Measurements from ENCODE around the gene IGSF11.
"Not testable (repeated sequence)": the region's sequence is repeated elsewhere in the genome, so short reads cannot be mapped to it uniquely, and the experiment has no call there.

Gene IGSF11, protein sequence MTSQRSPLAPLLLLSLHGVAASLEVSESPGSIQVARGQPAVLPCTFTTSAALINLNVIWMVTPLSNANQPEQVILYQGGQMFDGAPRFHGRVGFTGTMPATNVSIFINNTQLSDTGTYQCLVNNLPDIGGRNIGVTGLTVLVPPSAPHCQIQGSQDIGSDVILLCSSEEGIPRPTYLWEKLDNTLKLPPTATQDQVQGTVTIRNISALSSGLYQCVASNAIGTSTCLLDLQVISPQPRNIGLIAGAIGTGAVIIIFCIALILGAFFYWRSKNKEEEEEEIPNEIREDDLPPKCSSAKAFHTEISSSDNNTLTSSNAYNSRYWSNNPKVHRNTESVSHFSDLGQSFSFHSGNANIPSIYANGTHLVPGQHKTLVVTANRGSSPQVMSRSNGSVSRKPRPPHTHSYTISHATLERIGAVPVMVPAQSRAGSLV

GRCh38 chr3:119034256-119035013 is at the start of gene IGSF11:
Gene IGSF11, minus strand, starts transcription at chr3:119034846. Its CDS starts 264 bp downstream, at chr3:119034582.
- Histone ChIP-seq H3K9me3 (ENCODE audit: control insufficient read depth in 2 of 2, low read length in 2 of 2) (no peaks in the 10 kb centered on the region), H3K36me3 (ENCODE audit: control insufficient read depth in 2 of 2, insufficient read depth in 2 of 2, low read length in 2 of 2) (no peaks in the 10 kb centered on the region), H3K9ac (ENCODE audit: low read length in 2 of 2) (peak within 1 kb of the TSS; percentile 56 to 66), H3K27me3 (ENCODE audit: control insufficient read depth in 1 of 2, insufficient read depth in 2 of 2, low read length in 2 of 2) (peaks cover 2% of the 10 kb centered on the region in 2 donors), H3K4me3 (ENCODE audit: low read length in 2 of 2) (peak within 1 kb of the TSS; percentile 74 to 84), H3K27ac (ENCODE audit: low read length) (peak within 1 kb of the TSS; percentile 26), H3K4me1 (ENCODE audit: control insufficient read depth, insufficient read depth, low read length) (peaks cover 2% of the 10 kb centered on the region)

DNA sequence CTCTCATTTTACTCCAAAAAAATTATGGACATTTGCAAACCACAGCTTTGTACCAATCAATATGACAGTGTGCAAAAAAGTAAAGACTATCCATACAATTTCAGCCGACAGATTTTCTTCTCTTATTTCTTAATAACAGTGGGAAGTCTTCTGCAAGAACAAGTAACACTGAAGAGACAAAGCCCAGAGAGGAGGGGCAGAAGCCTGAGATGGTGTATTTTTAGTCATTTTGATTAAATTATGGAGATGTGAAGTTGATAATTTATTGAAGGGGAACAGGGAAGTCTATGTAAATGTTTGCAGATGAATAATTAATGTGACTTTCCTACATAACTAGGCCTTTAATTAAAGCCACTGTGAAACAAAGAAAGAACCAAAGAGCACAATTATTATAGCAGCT is 45.7 kb upstream of the IGSF11 start:
- H3K36me3 ChIP-seq (ENCODE audit: control insufficient read depth in 2 of 2, insufficient read depth in 2 of 2, low read length in 2 of 2), result no peaks in the 10 kb centered on the region
- no peak overlapping the region for H3K27ac ChIP-seq (ENCODE audit: low read length)
- H3K9me3 ChIP-seq (ENCODE audit: control insufficient read depth in 2 of 2, low read length in 2 of 2), result no peaks in the 10 kb centered on the region
- H3K27me3 ChIP-seq (ENCODE audit: control insufficient read depth in 1 of 2, insufficient read depth in 2 of 2, low read length in 2 of 2), result peaks cover 0 to 3% of the 10 kb centered on the region in 2 donors
- H3K4me3 ChIP-seq (ENCODE audit: low read length in 2 of 2), result no peak overlapping the region
- H3K4me1 ChIP-seq (ENCODE audit: control insufficient read depth, insufficient read depth, low read length), result no peaks in the 10 kb centered on the region
- H3K9ac ChIP-seq (ENCODE audit: low read length in 2 of 2), result no peak overlapping the region

DNA sequence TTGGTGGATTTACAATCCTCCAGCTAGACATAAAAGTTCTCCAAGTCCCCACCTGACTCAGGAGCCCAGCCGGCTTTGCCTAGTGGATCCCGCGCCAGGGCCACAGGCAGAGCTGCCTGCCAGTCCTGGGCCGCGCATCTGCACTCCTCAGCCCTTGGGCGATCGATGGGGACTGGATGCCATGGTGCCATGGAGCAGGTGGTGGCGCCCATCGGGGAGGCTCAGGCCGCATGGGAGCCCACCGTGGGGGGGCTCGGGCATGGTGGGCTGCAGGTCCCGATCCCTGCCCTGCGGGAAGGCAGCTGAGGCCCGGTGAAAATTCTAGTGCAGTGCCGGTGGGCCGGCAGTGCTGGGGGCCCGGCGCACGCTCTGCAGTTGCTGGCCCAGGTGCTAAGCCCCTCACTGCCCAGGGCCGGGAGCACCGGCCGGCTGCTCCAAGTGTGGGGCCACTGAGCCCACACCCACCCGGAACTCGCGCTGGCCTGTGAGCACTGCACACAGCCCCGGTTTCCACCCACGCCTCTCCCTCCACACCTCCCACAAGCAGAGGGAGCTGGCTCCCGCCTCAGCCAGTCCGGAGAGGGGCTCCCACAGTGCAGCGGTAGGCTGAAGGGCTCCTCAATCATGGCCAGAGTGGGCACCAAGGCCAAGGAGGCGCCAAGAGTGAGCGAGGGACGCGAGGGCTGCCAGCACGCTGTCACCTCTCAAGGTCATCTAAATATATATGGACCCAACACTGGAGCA is 38.8 kb upstream of the IGSF11 start:
- no peak overlapping the region for H3K4me3 ChIP-seq (ENCODE audit: low read length in 2 of 2)
- H3K27ac ChIP-seq (ENCODE audit: low read length), result no peak overlapping the region
- no peaks in the 10 kb centered on the region for H3K4me1 ChIP-seq (ENCODE audit: control insufficient read depth, insufficient read depth, low read length)
- no peak overlapping the region for H3K9ac ChIP-seq (ENCODE audit: low read length in 2 of 2)
- H3K27me3 ChIP-seq (ENCODE audit: control insufficient read depth in 1 of 2, insufficient read depth in 2 of 2, low read length in 2 of 2), result no peaks in the 10 kb centered on the region
- no peaks in the 10 kb centered on the region for H3K9me3 ChIP-seq (ENCODE audit: control insufficient read depth in 2 of 2, low read length in 2 of 2)
- no peaks in the 10 kb centered on the region for H3K36me3 ChIP-seq (ENCODE audit: control insufficient read depth in 2 of 2, insufficient read depth in 2 of 2, low read length in 2 of 2)

GRCh38 chr3:119072451-119072850 is 37.8 kb upstream of the IGSF11 start:
- H3K4me3 ChIP-seq (ENCODE audit: low read length in 2 of 2); H3K27me3 ChIP-seq (ENCODE audit: control insufficient read depth in 1 of 2, insufficient read depth in 2 of 2, low read length in 2 of 2); H3K4me1 ChIP-seq (ENCODE audit: control insufficient read depth, insufficient read depth, low read length); H3K36me3 ChIP-seq (ENCODE audit: control insufficient read depth in 2 of 2, insufficient read depth in 2 of 2, low read length in 2 of 2); H3K9me3 ChIP-seq (ENCODE audit: control insufficient read depth in 2 of 2, low read length in 2 of 2); H3K9ac ChIP-seq (ENCODE audit: low read length in 2 of 2); H3K27ac ChIP-seq (ENCODE audit: low read length): not testable (repeated sequence)

GRCh38 chr3:119069725-119070124 is 35.1 kb upstream of the IGSF11 start:
- no peaks in the 10 kb centered on the region for H3K9me3 ChIP-seq (ENCODE audit: control insufficient read depth in 2 of 2, low read length in 2 of 2)
- no peak overlapping the region for H3K9ac ChIP-seq (ENCODE audit: low read length in 2 of 2)
- no peaks in the 10 kb centered on the region for H3K4me1 ChIP-seq (ENCODE audit: control insufficient read depth, insufficient read depth, low read length)
- H3K27me3 ChIP-seq (ENCODE audit: control insufficient read depth in 1 of 2, insufficient read depth in 2 of 2, low read length in 2 of 2), result no peaks in the 10 kb centered on the region
- no peaks in the 10 kb centered on the region for H3K36me3 ChIP-seq (ENCODE audit: control insufficient read depth in 2 of 2, insufficient read depth in 2 of 2, low read length in 2 of 2)
- H3K27ac ChIP-seq (ENCODE audit: low read length), result no peak overlapping the region
- H3K4me3 ChIP-seq (ENCODE audit: low read length in 2 of 2), result no peak overlapping the region

DNA sequence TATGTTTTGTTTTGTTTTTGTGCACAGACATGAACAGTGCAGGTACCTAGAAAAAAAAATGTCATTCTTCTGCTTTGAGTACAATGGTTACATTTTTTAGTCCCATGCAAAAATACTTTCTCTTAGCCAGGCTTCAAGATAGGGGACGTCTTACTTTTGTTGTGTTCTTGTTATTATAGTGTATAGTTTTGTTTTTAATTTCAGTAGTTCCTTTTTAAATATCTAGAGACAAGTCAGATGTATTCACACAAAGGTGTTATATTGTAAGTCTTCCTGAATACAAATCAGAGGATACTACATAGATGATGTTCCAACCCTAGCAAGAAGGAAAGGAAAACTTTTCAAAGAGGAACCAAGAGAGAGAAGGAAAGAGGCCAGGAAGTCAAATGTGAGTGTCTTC is 28.8 kb upstream of the IGSF11 start:
- no peaks in the 10 kb centered on the region for H3K9me3 ChIP-seq (ENCODE audit: control insufficient read depth in 2 of 2, low read length in 2 of 2)
- no peak overlapping the region for H3K9ac ChIP-seq (ENCODE audit: low read length in 2 of 2)
- H3K27me3 ChIP-seq (ENCODE audit: control insufficient read depth in 1 of 2, insufficient read depth in 2 of 2, low read length in 2 of 2), result no peaks in the 10 kb centered on the region
- no peak overlapping the region for H3K27ac ChIP-seq (ENCODE audit: low read length)
- H3K4me1 ChIP-seq (ENCODE audit: control insufficient read depth, insufficient read depth, low read length), result no peaks in the 10 kb centered on the region
- no peak overlapping the region for H3K4me3 ChIP-seq (ENCODE audit: low read length in 2 of 2)
- H3K36me3 ChIP-seq (ENCODE audit: control insufficient read depth in 2 of 2, insufficient read depth in 2 of 2, low read length in 2 of 2), result no peaks in the 10 kb centered on the region

DNA sequence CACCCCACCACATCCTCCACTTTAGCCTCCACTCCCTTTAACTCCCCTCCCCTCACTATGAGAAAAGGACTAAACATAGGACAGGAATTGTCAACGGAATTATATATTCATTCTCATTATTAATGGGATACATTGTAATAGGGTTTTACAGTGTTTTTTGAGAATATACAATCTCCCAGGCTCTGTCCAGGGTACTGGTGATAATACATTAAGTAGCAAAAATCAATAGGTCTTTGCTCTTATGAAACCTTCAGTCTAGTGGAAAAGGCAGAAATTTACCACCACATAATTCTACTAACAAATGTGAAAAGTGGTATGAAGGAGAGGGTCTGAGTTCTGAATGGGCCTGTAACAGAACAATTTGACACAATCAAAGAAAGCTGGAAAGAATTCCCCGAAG is 28.2 kb upstream of the IGSF11 start:
- no peaks in the 10 kb centered on the region for H3K27me3 ChIP-seq (ENCODE audit: control insufficient read depth in 1 of 2, insufficient read depth in 2 of 2, low read length in 2 of 2)
- H3K4me3 ChIP-seq (ENCODE audit: low read length in 2 of 2), result no peak overlapping the region
- no peak overlapping the region for H3K9ac ChIP-seq (ENCODE audit: low read length in 2 of 2)
- H3K9me3 ChIP-seq (ENCODE audit: control insufficient read depth in 2 of 2, low read length in 2 of 2), result no peaks in the 10 kb centered on the region
- no peak overlapping the region for H3K27ac ChIP-seq (ENCODE audit: low read length)
- no peaks in the 10 kb centered on the region for H3K4me1 ChIP-seq (ENCODE audit: control insufficient read depth, insufficient read depth, low read length)
- H3K36me3 ChIP-seq (ENCODE audit: control insufficient read depth in 2 of 2, insufficient read depth in 2 of 2, low read length in 2 of 2), result no peaks in the 10 kb centered on the region

GRCh38 chr3:119044593-119044992 is 9.9 kb upstream of the IGSF11 start:
- H3K27me3 ChIP-seq (ENCODE audit: control insufficient read depth in 1 of 2, insufficient read depth in 2 of 2, low read length in 2 of 2), result no peaks in the 10 kb centered on the region
- H3K4me3 ChIP-seq (ENCODE audit: low read length in 2 of 2), result no peak overlapping the region
- no peaks in the 10 kb centered on the region for H3K4me1 ChIP-seq (ENCODE audit: control insufficient read depth, insufficient read depth, low read length)
- H3K27ac ChIP-seq (ENCODE audit: low read length), result no peak overlapping the region
- H3K36me3 ChIP-seq (ENCODE audit: control insufficient read depth in 2 of 2, insufficient read depth in 2 of 2, low read length in 2 of 2), result no peaks in the 10 kb centered on the region
- H3K9ac ChIP-seq (ENCODE audit: low read length in 2 of 2), result no peak overlapping the region
- H3K9me3 ChIP-seq (ENCODE audit: control insufficient read depth in 2 of 2, low read length in 2 of 2), result peaks cover 0 to 2% of the 10 kb centered on the region in 2 donors

- Histone ChIP-seq H3K27ac (ENCODE audit: low read length) (no peak overlapping the region), H3K4me1 (ENCODE audit: control insufficient read depth, insufficient read depth, low read length) (no peaks in the 10 kb centered on the region), H3K27me3 (ENCODE audit: control insufficient read depth in 1 of 2, insufficient read depth in 2 of 2, low read length in 2 of 2) (peaks cover under 1 to 1% of the 10 kb centered on the region in 2 donors), H3K4me3 (ENCODE audit: low read length in 2 of 2) (no peak overlapping the region), H3K9me3 (ENCODE audit: control insufficient read depth in 2 of 2, low read length in 2 of 2) (peaks cover 0 to 2% of the 10 kb centered on the region in 2 donors), H3K36me3 (ENCODE audit: control insufficient read depth in 2 of 2, insufficient read depth in 2 of 2, low read length in 2 of 2) (no peaks in the 10 kb centered on the region), H3K9ac (ENCODE audit: low read length in 2 of 2) (no peak overlapping the region)
Observed at GRCh38 chr3:119042162-119042561, 7.5 kb upstream of the IGSF11 start.

GRCh38 chr3:119035014-119035346 is 334 bp upstream of the IGSF11 start:
- H3K4me3 ChIP-seq (ENCODE audit: low read length in 2 of 2), result peak overlapping the region; percentile 74 to 84
- peaks cover 2% of the 10 kb centered on the region for H3K4me1 ChIP-seq (ENCODE audit: control insufficient read depth, insufficient read depth, low read length)
- peak overlapping the region; percentile 42 to 49 for H3K9ac ChIP-seq (ENCODE audit: low read length in 2 of 2)
- no peak overlapping the region for H3K27ac ChIP-seq (ENCODE audit: low read length)
- H3K36me3 ChIP-seq (ENCODE audit: control insufficient read depth in 2 of 2, insufficient read depth in 2 of 2, low read length in 2 of 2), result no peaks in the 10 kb centered on the region
- H3K9me3 ChIP-seq (ENCODE audit: control insufficient read depth in 2 of 2, low read length in 2 of 2), result no peaks in the 10 kb centered on the region
- peaks cover 2% of the 10 kb centered on the region in 2 donors for H3K27me3 ChIP-seq (ENCODE audit: control insufficient read depth in 1 of 2, insufficient read depth in 2 of 2, low read length in 2 of 2)

All from stomach smooth muscle (tissue), 2 donors.